ENCODE data around the gene LRRC37B.
"Not testable (repeated sequence)": the region's sequence is repeated elsewhere in the genome, so short reads cannot be mapped to it uniquely, and the experiment has no call there.

DNA sequence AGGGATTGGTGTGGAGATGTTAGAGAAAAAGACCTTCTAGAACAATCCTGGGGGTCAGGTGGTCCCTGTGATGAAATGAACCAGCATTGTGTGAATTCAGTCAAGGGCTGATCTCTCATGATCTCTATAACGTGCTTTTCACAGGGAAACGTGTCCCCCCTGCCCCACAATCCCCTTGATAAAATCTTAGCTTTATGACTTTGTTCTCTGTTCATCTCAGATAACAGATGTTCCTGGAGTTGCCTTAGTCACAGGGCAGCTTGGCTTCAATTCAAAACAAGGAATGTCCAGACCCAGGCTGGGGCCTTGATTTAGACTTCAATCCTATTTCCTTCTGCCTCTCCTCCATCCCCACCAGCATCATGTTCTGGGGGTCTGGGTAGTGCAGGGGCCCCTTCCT is 61.9 kb downstream of the LRRC37B start:
- TF ChIP-seq POLR2A, POLR2AphosphoS5, TAF1 (IDR thresholded peaks at IDR 0.05; ENCODE audit: low read depth, low read length): not testable (repeated sequence)
